ELF-1 (cell line): ENCODE measurements around the gene CCDC126.
A peak's percentile ranks its signal among the peaks of the same experiment; 100 is the strongest.
"Not testable (repeated sequence)": the region's sequence is repeated elsewhere in the genome, so short reads cannot be mapped to it uniquely, and the experiment has no call there.

Experiments
- DNase-seq: peaks from one replicate; pipeline ENCODE4 v3.0.0-alpha.2; 2016; ENCODE audit warnings: low read depth, low spot score

The CCDC126 gene

DNA sequence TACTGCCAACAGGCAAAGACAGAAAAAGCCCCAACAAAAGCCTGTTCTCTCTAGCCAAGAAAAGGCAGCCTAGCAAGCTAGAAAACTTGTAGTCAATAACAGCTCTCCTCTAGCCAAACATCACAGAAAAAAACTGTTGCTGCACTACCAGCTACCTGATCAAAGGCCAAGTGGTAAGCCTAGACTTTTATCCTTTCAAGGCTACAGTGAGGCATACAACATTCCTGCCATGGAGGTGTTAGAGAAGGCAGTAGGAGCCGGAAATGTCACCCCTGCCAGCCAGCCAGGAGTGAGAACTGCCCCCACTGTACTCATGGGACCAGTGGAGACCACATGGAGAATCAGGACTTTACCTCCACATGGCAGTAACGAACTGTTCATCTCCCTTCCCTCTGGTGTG lies 31.2 kb downstream of the CCDC126 start:
- no peak for DNase-seq

GRCh38 chr7:23633417-23633816 lies 36.2 kb downstream of the CCDC126 start:
- DNase-seq, result no peak

DNA sequence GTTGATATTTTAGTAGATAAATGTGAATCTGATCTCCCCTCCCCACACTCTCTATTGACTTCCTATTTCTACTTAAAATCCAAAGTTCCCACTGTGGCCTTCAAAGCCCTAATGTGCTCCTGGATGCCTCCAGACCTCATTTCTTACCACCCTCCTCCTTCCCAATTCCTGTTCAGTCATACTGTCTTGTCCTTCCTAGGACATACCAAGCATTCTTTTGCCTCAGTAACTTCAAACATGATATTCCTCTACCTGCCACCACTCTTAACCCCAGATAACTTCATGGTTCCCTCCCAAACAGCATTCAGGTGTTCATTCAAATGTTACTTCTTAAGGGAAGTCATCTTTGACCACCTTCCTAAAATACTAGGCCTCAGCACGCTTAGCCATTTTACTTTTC lies 48.6 kb downstream of the CCDC126 start:
- peak; percentile 17 for DNase-seq

- no peak for DNase-seq
These were observed 56.8 kb downstream of the CCDC126 start for GRCh38 chr7:23653942-23654341.

DNA sequence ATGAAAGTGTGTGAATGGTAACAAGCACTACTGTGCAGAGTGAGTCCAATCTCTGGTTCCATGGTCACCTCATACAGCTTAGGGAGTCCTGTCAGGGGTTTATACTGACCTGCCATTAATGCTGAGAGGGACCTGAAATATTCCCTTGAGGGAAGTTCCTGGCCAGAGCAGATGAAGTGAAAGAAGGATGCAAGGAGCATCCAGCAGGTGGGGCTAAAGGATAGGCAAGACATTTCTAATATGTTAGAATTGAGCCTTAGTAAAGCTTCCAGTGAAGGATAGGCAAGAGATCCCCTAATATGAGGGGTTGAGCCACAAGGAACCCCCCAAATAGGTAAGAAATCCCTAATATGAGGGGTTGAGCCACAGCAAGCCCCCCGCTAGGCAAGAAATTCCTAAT lies 57.3 kb downstream of the CCDC126 start:
- DNase-seq, result peak; percentile 55

GRCh38 chr7:23655433-23655832 lies 58.3 kb downstream of the CCDC126 start:
- no peak for DNase-seq

DNA sequence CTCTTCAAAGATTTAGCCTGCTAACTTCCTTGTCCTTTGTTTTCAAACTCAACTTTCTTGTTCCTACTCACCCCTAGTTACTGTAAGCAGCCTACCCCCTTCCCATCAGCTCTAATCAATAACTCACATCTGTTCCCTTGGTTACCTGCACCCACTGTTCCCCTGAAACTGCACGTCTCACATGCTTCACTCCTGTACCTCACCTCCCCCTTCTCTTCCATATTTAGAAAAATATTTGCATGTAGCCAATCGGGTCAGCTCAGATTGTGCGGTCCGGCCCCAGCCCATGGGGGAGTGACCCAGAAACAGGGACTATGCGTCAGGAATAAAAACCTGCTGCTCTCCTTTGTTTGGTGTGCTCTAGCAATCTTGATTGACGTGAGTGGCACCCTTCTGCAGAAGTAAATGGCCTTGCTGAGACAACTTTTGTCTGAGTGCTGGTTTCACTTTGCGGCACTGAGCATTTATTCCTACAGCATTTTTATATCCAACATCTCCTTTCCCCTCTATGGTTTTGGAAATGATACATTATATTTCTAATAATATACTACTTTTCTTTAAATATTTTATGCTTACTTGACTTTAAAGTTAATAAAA lies 61.7 kb downstream of the CCDC126 start:
- DNase-seq, result no peak

DNA sequence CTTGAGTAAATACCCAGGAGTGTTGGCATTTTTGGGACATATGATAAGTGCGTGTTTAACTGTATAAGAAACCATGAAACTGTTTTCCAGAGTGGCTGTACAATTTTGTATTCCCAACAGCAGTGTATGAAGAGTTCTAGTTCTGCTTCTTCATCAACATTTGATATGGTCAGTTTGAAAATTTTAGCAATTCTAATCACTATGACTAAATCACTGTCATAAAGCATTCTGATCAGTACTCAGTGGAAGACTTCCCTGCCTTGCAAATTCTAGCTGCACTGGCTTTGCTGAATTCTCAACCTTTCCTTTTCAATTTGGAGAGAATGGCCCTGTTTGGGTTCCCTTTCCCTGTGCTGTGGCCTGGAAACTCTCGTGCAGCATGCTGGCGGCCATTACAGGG lies 64.2 kb downstream of the CCDC126 start:
- no peak for DNase-seq

DNA sequence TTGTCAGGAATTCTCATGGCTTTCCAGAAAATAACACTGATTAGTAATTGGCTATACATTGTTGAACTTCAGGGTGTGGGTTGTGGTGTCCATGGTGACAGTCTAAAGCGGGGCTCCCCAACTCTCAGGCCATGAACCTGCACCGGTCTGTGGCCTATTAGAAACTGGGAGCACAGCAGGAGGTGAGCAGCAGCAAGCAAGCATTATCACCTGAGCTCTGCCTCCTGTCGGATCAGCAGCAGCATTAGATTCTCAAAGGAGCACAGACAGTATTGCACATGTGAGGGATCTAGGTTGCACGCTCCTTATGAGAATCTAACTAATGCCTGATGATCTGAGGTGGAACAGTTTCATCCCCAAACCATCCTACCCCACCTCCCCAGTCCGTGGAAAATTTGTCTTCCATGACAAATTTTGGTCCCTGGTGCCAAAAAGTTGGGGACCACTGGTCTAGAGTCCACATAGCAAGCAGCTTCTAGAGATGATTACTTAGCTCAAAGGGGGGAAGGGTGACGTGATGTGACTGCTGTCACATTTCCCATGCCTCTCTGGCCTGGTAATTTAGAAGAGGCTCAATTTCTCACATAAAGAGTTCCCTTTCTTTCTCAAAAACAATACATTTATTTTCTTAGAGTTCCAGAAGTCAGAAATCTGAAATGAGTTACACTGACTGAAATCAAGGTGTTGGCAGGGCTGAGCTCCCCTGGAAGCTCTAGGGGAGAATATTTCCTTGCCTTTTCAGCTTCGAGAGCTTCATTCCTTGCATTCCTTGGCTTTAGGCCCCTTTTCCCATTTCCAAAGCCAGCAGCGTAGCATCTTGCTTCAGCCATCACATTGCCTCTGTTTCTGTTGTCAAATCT lies 65.2 kb downstream of the CCDC126 start:
- peak; percentile 34 for DNase-seq

GRCh38 chr7:23662984-23663313 lies 65.8 kb downstream of the CCDC126 start:
- no peak for DNase-seq

GRCh38 chr7:23664122-23664521 lies 66.9 kb downstream of the CCDC126 start:
- no peak for DNase-seq

DNA sequence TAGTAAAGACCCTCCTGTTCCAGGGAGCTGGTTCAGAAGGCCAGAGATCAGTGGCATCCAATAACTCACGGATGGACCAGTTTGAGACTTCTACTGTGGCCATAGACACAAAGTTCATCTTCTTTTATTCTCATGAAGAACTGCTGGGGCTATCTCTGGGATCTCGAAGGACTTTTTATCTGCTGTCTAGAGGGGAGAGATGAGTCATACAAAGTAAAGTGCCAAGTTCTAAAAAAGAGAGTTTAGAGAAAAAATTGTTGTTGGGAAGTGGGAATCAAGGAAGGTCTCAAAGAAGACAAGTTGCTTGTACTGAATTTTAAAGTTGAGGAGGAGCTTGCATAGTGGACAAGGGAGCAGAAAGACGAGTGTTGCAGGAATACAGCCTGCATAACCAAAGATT lies 74.9 kb downstream of the CCDC126 start:
- DNase-seq, result no peak

GRCh38 chr7:23679898-23680413 lies 82.8 kb downstream of the CCDC126 start, which contains the start of gene FAM221A:
TSS of gene FAM221A (plus strand) at chr7:23680199. CDS start at chr7:23680219, 20 bp downstream.
- DNase-seq, result peak; percentile 92

- DNase-seq, result peak; percentile 93
These were observed 83.5 kb downstream of the CCDC126 start for GRCh38 chr7:23680414-23681405.

- not testable (repeated sequence) for DNase-seq
These were observed 86.9 kb downstream of the CCDC126 start for GRCh38 chr7:23684041-23684440.

- DNase-seq, result no peak
These were observed 88.5 kb downstream of the CCDC126 start for GRCh38 chr7:23685731-23686130.

DNA sequence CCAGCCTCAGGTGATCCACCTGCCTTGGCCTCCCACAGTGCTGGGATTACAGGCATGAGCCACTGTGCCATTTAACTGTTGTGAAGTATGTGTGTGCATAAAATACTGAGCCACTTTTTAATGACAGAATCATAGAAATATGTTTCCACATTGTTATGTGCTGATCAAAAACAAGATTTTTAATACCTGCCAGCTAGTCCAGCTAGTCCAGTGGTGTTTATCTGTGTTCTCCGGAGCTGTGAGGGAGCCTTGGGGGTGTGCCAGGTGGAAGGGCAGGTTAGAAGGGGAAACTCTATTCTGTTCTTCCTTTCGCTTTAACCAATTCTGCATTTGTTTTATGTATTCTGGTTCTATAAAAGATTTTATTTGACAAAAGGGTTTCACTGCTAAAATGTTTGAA lies 89.8 kb downstream of the CCDC126 start:
- DNase-seq, result no peak

GRCh38 chr7:23689165-23689564 lies 92.0 kb downstream of the CCDC126 start:
- DNase-seq, result no peak

DNA sequence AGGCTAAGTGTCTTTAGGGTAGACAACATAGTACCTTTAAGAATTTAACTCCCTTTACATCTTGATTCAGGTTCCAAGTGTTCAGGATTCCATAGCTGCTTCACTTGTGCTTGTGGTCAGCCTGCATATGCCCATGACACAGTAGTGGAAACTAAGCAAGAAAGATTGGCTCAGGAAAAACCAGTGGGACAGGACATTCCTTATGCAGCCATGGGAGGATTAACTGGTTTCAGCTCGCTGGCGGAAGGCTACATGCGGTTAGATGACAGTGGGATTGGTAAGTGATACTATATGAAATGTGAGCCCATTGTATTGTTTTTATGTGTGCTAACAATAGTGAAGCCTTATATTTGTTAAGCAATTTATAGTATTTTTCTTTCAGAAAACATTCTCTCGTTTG lies 94.1 kb downstream of the CCDC126 start:
- peak; percentile 33 for DNase-seq

- no peak for DNase-seq
These were observed 96.0 kb downstream of the CCDC126 start for GRCh38 chr7:23693224-23693623.
